HG02840 (cell line): ENCODE data around the gene CTAGE1.
"Not testable (repeated sequence)": the region's sequence is repeated elsewhere in the genome, so short reads cannot be mapped to it uniquely, and the experiment has no call there.

Experiments used
- ATAC-seq: cut with Tn5 transposase; IDR thresholded peaks from one replicate; pipeline ENCODE4 v1.9.1; 2021; ENCODE audit warnings: mild to moderate bottlenecking, moderate library complexity, moderate number of reproducible peaks; ENCODE audit not compliant: unreplicated experiment, low FRiP score

CTAGE1 gene

GRCh38 chr18:22393164-22393563 is 24.6 kb downstream of the CTAGE1 start:
- ATAC-seq: not testable (repeated sequence)

GRCh38 chr18:22391407-22392345 is 26.0 kb downstream of the CTAGE1 start:
- ATAC-seq: no peak

- no peak for ATAC-seq
Observed at GRCh38 chr18:22387787-22388186, 29.9 kb downstream of the CTAGE1 start.

- ATAC-seq: no peak
Observed at GRCh38 chr18:22387364-22387763, 30.4 kb downstream of the CTAGE1 start.

- ATAC-seq: no peak
Observed at GRCh38 chr18:22385718-22386117, 32.0 kb downstream of the CTAGE1 start.

- no peak for ATAC-seq
Observed at GRCh38 chr18:22378672-22379282, 38.9 kb downstream of the CTAGE1 start.

GRCh38 chr18:22377769-22378168 is 39.9 kb downstream of the CTAGE1 start:
- no peak for ATAC-seq

GRCh38 chr18:22370414-22370813 is 47.3 kb downstream of the CTAGE1 start:
- ATAC-seq: no peak

GRCh38 chr18:22368021-22368420 is 49.7 kb downstream of the CTAGE1 start:
- no peak for ATAC-seq

GRCh38 chr18:22367303-22367702 is 50.4 kb downstream of the CTAGE1 start:
- ATAC-seq: no peak

GRCh38 chr18:22363867-22364463 is 53.8 kb downstream of the CTAGE1 start:
- ATAC-seq: no peak
